Measurements from ENCODE around the gene NCAPD2.

Gene NCAPD2

DNA sequence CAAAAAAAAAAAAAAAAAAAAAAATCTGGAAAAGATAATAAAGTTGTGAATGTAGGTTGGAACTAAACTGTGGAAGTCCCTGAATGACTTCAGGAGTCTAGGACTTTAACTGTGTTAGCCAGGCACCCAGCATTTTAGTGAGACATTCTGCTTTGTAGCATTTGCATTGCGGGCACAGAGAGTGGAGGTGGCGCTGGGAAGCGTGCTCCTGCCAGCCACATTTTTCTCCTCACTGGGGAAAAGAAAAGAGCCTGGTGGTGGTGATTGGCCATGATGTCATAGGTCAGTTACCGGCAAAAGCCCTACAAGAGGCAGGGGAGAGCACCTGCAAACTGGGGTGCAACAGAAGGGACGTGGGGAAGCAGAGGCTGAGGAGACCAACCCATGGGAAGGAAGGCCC, 30.7 kb downstream of the NCAPD2 start:
- peaks cover 77 to 87% of the 10 kb centered on the region in 2 donors for H3K36me3 ChIP-seq (ENCODE audit: control insufficient read depth in 2 of 2, insufficient read depth in 2 of 2, low read length in 2 of 2)
- H3K9me3 ChIP-seq (ENCODE audit: control insufficient read depth in 2 of 2, low read length in 2 of 2), result no peaks in the 10 kb centered on the region
- no peak overlapping the region for H3K9ac ChIP-seq (ENCODE audit: low read depth in 1 of 2, low read length in 2 of 2)
- no peaks in the 10 kb centered on the region for H3K27me3 ChIP-seq (ENCODE audit: control insufficient read depth in 2 of 2, insufficient read depth in 2 of 2, low read length in 2 of 2)
- H3K4me3 ChIP-seq (ENCODE audit: low read length in 2 of 2), result no peak overlapping the region
- no peaks in the 10 kb centered on the region for H3K4me1 ChIP-seq (ENCODE audit: control insufficient read depth in 2 of 2, insufficient read depth in 2 of 2, low read length in 2 of 2)
- no peak overlapping the region for H3K27ac ChIP-seq (ENCODE audit: low read depth in 2 of 2, low read length in 2 of 2)

GRCh38 chr12:6526201-6526600, 32.3 kb downstream of the NCAPD2 start:
- Histone ChIP-seq H3K9me3 (ENCODE audit: control insufficient read depth in 2 of 2, low read length in 2 of 2) (no peaks in the 10 kb centered on the region), H3K4me1 (ENCODE audit: control insufficient read depth in 2 of 2, insufficient read depth in 2 of 2, low read length in 2 of 2) (no peaks in the 10 kb centered on the region), H3K27me3 (ENCODE audit: control insufficient read depth in 2 of 2, insufficient read depth in 2 of 2, low read length in 2 of 2) (no peaks in the 10 kb centered on the region), H3K4me3 (ENCODE audit: low read length in 2 of 2) (no peak overlapping the region), H3K27ac (ENCODE audit: low read depth in 2 of 2, low read length in 2 of 2) (no peak overlapping the region), H3K9ac (ENCODE audit: low read depth in 1 of 2, low read length in 2 of 2) (no peak overlapping the region), H3K36me3 (ENCODE audit: control insufficient read depth in 2 of 2, insufficient read depth in 2 of 2, low read length in 2 of 2) (peaks cover 71 to 92% of the 10 kb centered on the region in 2 donors)

DNA sequence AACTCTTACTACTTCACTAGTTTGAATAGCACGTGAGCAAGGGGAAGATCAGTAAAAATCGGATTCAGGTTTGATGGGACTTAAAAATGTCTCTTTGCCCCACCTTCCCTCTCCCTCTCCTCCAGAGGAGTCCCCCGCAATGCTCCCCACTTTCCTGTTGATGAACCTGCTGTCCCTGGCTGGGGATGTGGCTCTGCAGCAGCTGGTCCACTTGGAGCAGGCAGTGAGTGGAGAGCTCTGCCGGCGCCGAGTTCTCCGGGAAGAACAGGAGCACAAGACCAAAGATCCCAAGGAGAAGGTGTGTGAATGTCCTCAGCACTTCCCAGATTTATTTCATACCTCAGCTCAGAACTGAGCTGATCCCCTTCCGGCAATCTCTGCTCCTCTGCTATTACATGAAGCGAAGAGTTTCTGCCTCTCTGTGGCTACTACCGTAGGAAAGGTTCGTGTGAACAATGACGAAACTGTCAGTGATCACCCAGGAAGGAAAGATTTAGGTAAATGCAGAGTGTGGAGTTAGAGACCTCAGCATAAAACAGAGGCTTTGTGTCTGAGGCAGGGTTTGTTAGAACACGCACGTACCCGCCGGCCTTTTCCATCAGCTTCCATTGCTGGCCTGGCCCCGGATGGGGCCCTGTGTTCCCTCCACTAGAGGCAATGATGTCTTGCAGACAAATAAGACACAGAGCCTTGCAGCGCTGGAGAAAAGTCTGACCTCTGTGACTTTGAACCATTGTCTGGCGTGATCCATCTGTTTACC, 33.0 kb downstream of the NCAPD2 start:
- H3K27ac ChIP-seq (ENCODE audit: low read depth in 2 of 2, low read length in 2 of 2), result no peak overlapping the region
- no peak overlapping the region for H3K9ac ChIP-seq (ENCODE audit: low read depth in 1 of 2, low read length in 2 of 2)
- no peaks in the 10 kb centered on the region for H3K27me3 ChIP-seq (ENCODE audit: control insufficient read depth in 2 of 2, insufficient read depth in 2 of 2, low read length in 2 of 2)
- peaks cover 0 to 2% of the 10 kb centered on the region in 2 donors for H3K4me1 ChIP-seq (ENCODE audit: control insufficient read depth in 2 of 2, insufficient read depth in 2 of 2, low read length in 2 of 2)
- H3K4me3 ChIP-seq (ENCODE audit: low read length in 2 of 2), result no peak overlapping the region
- no peaks in the 10 kb centered on the region for H3K9me3 ChIP-seq (ENCODE audit: control insufficient read depth in 2 of 2, low read length in 2 of 2)
- H3K36me3 ChIP-seq (ENCODE audit: control insufficient read depth in 2 of 2, insufficient read depth in 2 of 2, low read length in 2 of 2), result peaks cover 68 to 86% of the 10 kb centered on the region in 2 donors

- Histone ChIP-seq H3K4me1 (ENCODE audit: control insufficient read depth in 2 of 2, insufficient read depth in 2 of 2, low read length in 2 of 2) (peaks cover 6 to 9% of the 10 kb centered on the region in 2 donors), H3K27me3 (ENCODE audit: control insufficient read depth in 2 of 2, insufficient read depth in 2 of 2, low read length in 2 of 2) (no peaks in the 10 kb centered on the region), H3K9ac (ENCODE audit: low read depth in 1 of 2, low read length in 2 of 2) (no peak overlapping the region), H3K9me3 (ENCODE audit: control insufficient read depth in 2 of 2, low read length in 2 of 2) (no peaks in the 10 kb centered on the region), H3K4me3 (ENCODE audit: low read length in 2 of 2) (no peak overlapping the region), H3K36me3 (ENCODE audit: control insufficient read depth in 2 of 2, insufficient read depth in 2 of 2, low read length in 2 of 2) (peaks cover 65 to 80% of the 10 kb centered on the region in 2 donors), H3K27ac (ENCODE audit: low read depth in 2 of 2, low read length in 2 of 2) (no peak overlapping the region)
Observed at GRCh38 chr12:6527711-6528110, 33.8 kb downstream of the NCAPD2 start.

GRCh38 chr12:6528539-6529235, 34.8 kb downstream of the NCAPD2 start:
- peaks cover 15 to 19% of the 10 kb centered on the region in 2 donors for H3K4me1 ChIP-seq (ENCODE audit: control insufficient read depth in 2 of 2, insufficient read depth in 2 of 2, low read length in 2 of 2)
- peaks cover 58 to 70% of the 10 kb centered on the region in 2 donors for H3K36me3 ChIP-seq (ENCODE audit: control insufficient read depth in 2 of 2, insufficient read depth in 2 of 2, low read length in 2 of 2)

GRCh38 chr12:6529291-6529737, 35.4 kb downstream of the NCAPD2 start:
- Histone ChIP-seq H3K9ac (ENCODE audit: low read depth in 1 of 2, low read length in 2 of 2) (no peak overlapping the region), H3K27ac (ENCODE audit: low read depth in 2 of 2, low read length in 2 of 2) (no peak overlapping the region), H3K27me3 (ENCODE audit: control insufficient read depth in 2 of 2, insufficient read depth in 2 of 2, low read length in 2 of 2) (no peaks in the 10 kb centered on the region), H3K36me3 (ENCODE audit: control insufficient read depth in 2 of 2, insufficient read depth in 2 of 2, low read length in 2 of 2) (peaks cover 52 to 64% of the 10 kb centered on the region in 2 donors), H3K4me1 (ENCODE audit: control insufficient read depth in 2 of 2, insufficient read depth in 2 of 2, low read length in 2 of 2) (peaks cover 16 to 25% of the 10 kb centered on the region in 2 donors), H3K9me3 (ENCODE audit: control insufficient read depth in 2 of 2, low read length in 2 of 2) (no peaks in the 10 kb centered on the region), H3K4me3 (ENCODE audit: low read length in 2 of 2) (no peak overlapping the region)

More at GRCh38 chr12:6528539-6529235, 34.8 kb downstream of the NCAPD2 start:
- H3K9me3 ChIP-seq (ENCODE audit: control insufficient read depth in 2 of 2, low read length in 2 of 2), result no peaks in the 10 kb centered on the region
- H3K27ac ChIP-seq (ENCODE audit: low read depth in 2 of 2, low read length in 2 of 2), result no peak overlapping the region
- H3K27me3 ChIP-seq (ENCODE audit: control insufficient read depth in 2 of 2, insufficient read depth in 2 of 2, low read length in 2 of 2), result no peaks in the 10 kb centered on the region
- H3K9ac ChIP-seq (ENCODE audit: low read depth in 1 of 2, low read length in 2 of 2), result no peak overlapping the region
- H3K4me3 ChIP-seq (ENCODE audit: low read length in 2 of 2), result no peak overlapping the region

DNA sequence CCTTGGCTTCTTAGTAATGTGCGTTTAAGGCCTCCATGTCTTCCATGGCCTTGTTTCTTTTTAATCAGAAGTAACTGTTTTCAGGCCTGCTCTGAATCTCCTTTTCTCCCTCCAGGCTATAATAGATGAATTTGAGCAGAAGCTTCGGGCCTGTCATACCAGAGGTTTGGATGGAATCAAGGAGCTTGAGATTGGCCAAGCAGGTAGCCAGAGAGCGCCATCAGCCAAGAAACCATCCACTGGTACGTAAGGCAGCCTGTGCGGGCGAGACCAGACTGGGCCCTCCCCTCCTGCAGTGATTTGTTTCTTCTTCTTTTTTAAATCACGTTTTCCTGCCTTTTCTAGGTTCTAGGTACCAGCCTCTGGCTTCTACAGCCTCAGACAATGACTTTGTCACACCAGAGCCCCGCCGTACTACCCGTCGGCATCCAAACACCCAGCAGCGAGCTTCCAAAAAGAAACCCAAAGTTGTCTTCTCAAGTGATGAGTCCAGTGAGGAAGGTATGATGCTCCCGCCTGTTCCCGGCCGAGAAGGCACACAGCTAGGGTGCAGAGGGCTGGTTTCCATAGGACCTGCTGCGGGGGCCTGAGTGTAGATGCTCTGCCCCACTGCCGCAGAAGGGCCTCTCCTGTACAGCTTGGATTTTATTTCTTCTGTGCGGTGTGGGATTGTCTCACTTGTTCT, 36.8 kb downstream of the NCAPD2 start:
- Histone ChIP-seq H3K9me3 (ENCODE audit: control insufficient read depth in 2 of 2, low read length in 2 of 2) (no peaks in the 10 kb centered on the region), H3K27ac (ENCODE audit: low read depth in 2 of 2, low read length in 2 of 2) (no peak overlapping the region), H3K9ac (ENCODE audit: low read depth in 1 of 2, low read length in 2 of 2) (no peak overlapping the region), H3K4me3 (ENCODE audit: low read length in 2 of 2) (no peak overlapping the region), H3K27me3 (ENCODE audit: control insufficient read depth in 2 of 2, insufficient read depth in 2 of 2, low read length in 2 of 2) (no peaks in the 10 kb centered on the region), H3K36me3 (ENCODE audit: control insufficient read depth in 2 of 2, insufficient read depth in 2 of 2, low read length in 2 of 2) (peaks cover 42 to 53% of the 10 kb centered on the region in 2 donors), H3K4me1 (ENCODE audit: control insufficient read depth in 2 of 2, insufficient read depth in 2 of 2, low read length in 2 of 2) (peaks cover 20 to 31% of the 10 kb centered on the region in 2 donors)

GRCh38 chr12:6532051-6532926, 38.4 kb downstream of the NCAPD2 start:
- H3K9me3 ChIP-seq (ENCODE audit: control insufficient read depth in 2 of 2, low read length in 2 of 2), result no peaks in the 10 kb centered on the region
- peak overlapping the region; percentile 56 to 94 for H3K9ac ChIP-seq (ENCODE audit: low read depth in 1 of 2, low read length in 2 of 2)
- H3K36me3 ChIP-seq (ENCODE audit: control insufficient read depth in 2 of 2, insufficient read depth in 2 of 2, low read length in 2 of 2), result peaks cover 40 to 51% of the 10 kb centered on the region in 2 donors
- H3K27ac ChIP-seq (ENCODE audit: low read depth in 2 of 2, low read length in 2 of 2), result peak overlapping the region; percentile 94 to 98
- no peaks in the 10 kb centered on the region for H3K27me3 ChIP-seq (ENCODE audit: control insufficient read depth in 2 of 2, insufficient read depth in 2 of 2, low read length in 2 of 2)
- peak overlapping the region; percentile 93 to 94 for H3K4me3 ChIP-seq (ENCODE audit: low read length in 2 of 2)
- peaks cover 32 to 41% of the 10 kb centered on the region in 2 donors for H3K4me1 ChIP-seq (ENCODE audit: control insufficient read depth in 2 of 2, insufficient read depth in 2 of 2, low read length in 2 of 2)

DNA sequence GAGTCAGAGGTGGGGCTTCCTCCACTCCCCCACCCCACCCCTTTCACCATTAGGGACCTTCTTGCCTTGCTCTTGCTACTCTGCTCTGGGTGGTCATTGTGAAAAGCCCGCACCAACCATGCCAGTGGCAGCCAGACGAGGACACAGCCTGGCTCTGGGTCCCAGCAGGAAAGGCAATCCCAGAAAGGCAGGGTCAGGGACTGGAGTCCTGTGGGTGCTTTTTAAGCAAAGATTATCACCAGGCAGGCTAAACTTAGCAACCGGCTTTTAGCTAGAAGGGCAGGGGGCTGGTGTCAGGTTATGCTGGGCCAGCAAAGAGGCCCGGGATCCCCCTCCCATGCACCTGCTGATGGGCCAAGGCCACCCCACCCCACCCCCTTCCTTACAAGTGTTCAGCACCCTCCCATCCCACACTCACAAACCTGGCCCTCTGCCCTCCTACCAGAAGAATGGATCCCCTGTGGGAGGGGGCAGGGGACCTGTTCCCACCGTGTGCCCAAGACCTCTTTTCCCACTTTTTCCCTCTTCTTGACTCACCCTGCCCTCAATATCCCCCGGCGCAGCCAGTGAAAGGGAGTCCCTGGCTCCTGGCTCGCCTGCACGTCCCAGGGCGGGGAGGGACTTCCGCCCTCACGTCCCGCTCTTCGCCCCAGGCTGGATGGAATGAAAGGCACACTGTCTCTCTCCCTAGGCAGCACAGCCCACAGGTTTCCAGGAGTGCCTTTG, 39.2 kb downstream of the NCAPD2 start:
- no peaks in the 10 kb centered on the region for H3K27me3 ChIP-seq (ENCODE audit: control insufficient read depth in 2 of 2, insufficient read depth in 2 of 2, low read length in 2 of 2)
- H3K27ac ChIP-seq (ENCODE audit: low read depth in 2 of 2, low read length in 2 of 2), result peak overlapping the region; percentile 94 to 98
- peaks cover 37 to 47% of the 10 kb centered on the region in 2 donors for H3K4me1 ChIP-seq (ENCODE audit: control insufficient read depth in 2 of 2, insufficient read depth in 2 of 2, low read length in 2 of 2)
- peak overlapping the region; percentile 93 to 94 for H3K4me3 ChIP-seq (ENCODE audit: low read length in 2 of 2)
- no peaks in the 10 kb centered on the region for H3K9me3 ChIP-seq (ENCODE audit: control insufficient read depth in 2 of 2, low read length in 2 of 2)
- peaks cover 39 to 50% of the 10 kb centered on the region in 2 donors for H3K36me3 ChIP-seq (ENCODE audit: control insufficient read depth in 2 of 2, insufficient read depth in 2 of 2, low read length in 2 of 2)
- peak overlapping the region; percentile 87 to 94 for H3K9ac ChIP-seq (ENCODE audit: low read depth in 1 of 2, low read length in 2 of 2)

All from mucosa of rectum (tissue), 2 donors.